HepG2 (cell line): ENCODE results near the gene RAET1E. TPM values are rescaled to one million over a fixed set of nuclear protein-coding genes. Genes with fewer than 3 reads are reported as not detected.

ENCODE experiments used
- ATAC-seq: fragments of 200-7000 bp; cut with Tn5 transposase; 3 replicates; pipeline ENCODE4 v1.9.1; 2020; ENCODE audit warnings: mild to moderate bottlenecking, moderate library complexity
- BruUV-seq: library from RNA; stranded (reverse); fragments of 400-500 nt; replicated peaks from 2 replicates; lab custom pipeline; 2021; lab: Mats Ljungman, UMichigan
- CTCF ChIA-PET: fragments of 300-600 bp; formaldehyde crosslinking; extraction: SDS; loops from one replicate; lab custom pipeline; 2021; ENCODE audit warnings: low total read pairs, inconsistent platforms, low intra/inter-chr PET ratio; lab: Yijun Ruan, JAX
- POLR2A ChIA-PET: fragments of 350-600 bp; sonication (Branson Sonifier 250); formaldehyde crosslinking; loops from one replicate; lab custom pipeline; 2020; ENCODE audit warnings: antibody characterized with exemption, inconsistent platforms; lab: Yijun Ruan, JAX
- DNase-seq: peaks from one replicate; pipeline ENCODE4 v3.0.0-alpha.2; 2015; ENCODE audit warnings: low spot score
- FAIRE-seq: peaks from 3 replicates; lab custom pipeline; 2011; peaks lifted over from hg19 to GRCh38; lab: Jason Lieb, UNC
- H2AFZ ChIP-seq: one replicate; pipeline ENCODE4 v1.6.1; 2011; ENCODE audit warnings: low read length, inconsistent platforms
- H3K27ac ChIP-seq: fragments of 300-600 bp; 3 replicates; pipeline ENCODE4 v1.8.0; 2011; ENCODE audit warnings: mixed run types, mild to moderate bottlenecking, mixed read lengths, low read length, inconsistent platforms; ENCODE audit not compliant: insufficient read depth; ENCODE audit errors: extremely low read length
- H3K27me3 ChIP-seq, 2 experiments: fragments of 200-600 bp in 1 of 2; 2 replicates in 1 of 2; 3 replicates in 1 of 2; pipeline versions ENCODE4 v1.6.0 to v1.8.0; 2011; ENCODE audit warnings: low read length in 2 of 2, mild to moderate bottlenecking in 2 of 2, moderate library complexity in 2 of 2, inconsistent platforms in 1 of 2; ENCODE audit not compliant: insufficient read depth in 2 of 2, control insufficient read depth in 1 of 2
- H3K36me3 ChIP-seq, 2 experiments: fragments of 200-600 bp in 1 of 2; replicated peaks in 1 of 2; 2 replicates in 1 of 2; 3 replicates in 1 of 2; pipeline versions ENCODE4 v1.5.1 to v1.8.0; 2011; ENCODE audit warnings: low read length in 2 of 2, inconsistent platforms in 1 of 2; ENCODE audit not compliant: insufficient read depth in 2 of 2, control insufficient read depth in 1 of 2
- H3K4me1 ChIP-seq: 2 replicates; pipeline ENCODE4 v1.5.1; 2012; ENCODE audit warnings: low read length, inconsistent platforms; ENCODE audit not compliant: insufficient read depth
- H3K4me2 ChIP-seq: 2 replicates; pipeline ENCODE4 v1.6.0; 2011; ENCODE audit warnings: low read depth, low read length, inconsistent platforms
- H3K4me3 ChIP-seq, 3 experiments: fragments of 200-600 bp in 1 of 3; sonication (generic), shearing (Covaris generic) in 1 of 3; replicated peaks in 1 of 3; 2 replicates each; pipeline ENCODE4 v1.5.1; 2011 to 2016; ENCODE audit warnings: low read length in 3 of 3, inconsistent platforms in 2 of 3, low read depth in 2 of 3, mild to moderate bottlenecking in 2 of 3, control low read depth in 1 of 3, mixed read lengths in 1 of 3; ENCODE audit not compliant: insufficient read depth in 1 of 3
- H3K79me2 ChIP-seq: one replicate; pipeline ENCODE4 v1.6.1; 2011; ENCODE audit warnings: low read length, inconsistent platforms; ENCODE audit not compliant: insufficient read depth
- H3K9ac ChIP-seq: 2 replicates; pipeline ENCODE4 v1.6.0; 2011; ENCODE audit warnings: mild to moderate bottlenecking, low read depth, low read length, inconsistent platforms; ENCODE audit not compliant: insufficient read depth
- H3K9me3 ChIP-seq: 2 replicates; pipeline ENCODE4 v1.5.1; 2012; ENCODE audit warnings: mild to moderate bottlenecking, low read length
- H4K20me1 ChIP-seq: 2 replicates; pipeline ENCODE4 v1.6.0; 2011; ENCODE audit warnings: inconsistent platforms, mild to moderate bottlenecking, low read length, moderate library complexity; ENCODE audit not compliant: insufficient read depth
- ADNP ChIP-seq: sonication (generic); formaldehyde crosslinking; IDR thresholded peaks from 2 replicates; pipeline ENCODE4 v1.4.0; 2020; ENCODE audit warnings: missing genetic modification reagents
- ARHGAP35 ChIP-seq: sonication (generic); formaldehyde crosslinking; IDR thresholded peaks from 2 replicates; pipeline ENCODE4 v1.9.0; 2022; ENCODE audit warnings: mild to moderate bottlenecking, inconsistent platforms, moderate library complexity, missing genetic modification reagents, borderline replicate concordance
- BORCS8-MEF2B ChIP-seq: sonication (generic); formaldehyde crosslinking; IDR thresholded peaks from 2 replicates; pipeline ENCODE4 v1.8.0; 2022; ENCODE audit warnings: mild to moderate bottlenecking, missing genetic modification reagents
- KDM5B ChIP-seq: sonication (generic); formaldehyde crosslinking; IDR thresholded peaks from 2 replicates; pipeline ENCODE4 v1.4.0; 2020; ENCODE audit warnings: missing genetic modification reagents, mild to moderate bottlenecking, borderline replicate concordance
- KLF12 ChIP-seq: sonication (generic); formaldehyde crosslinking; IDR thresholded peaks from 2 replicates; pipeline ENCODE4 v1.4.0; 2020; ENCODE audit warnings: missing genetic modification reagents, borderline replicate concordance
- MED1 ChIP-seq: sonication (generic); formaldehyde crosslinking; IDR thresholded peaks from 2 replicates; pipeline ENCODE4 v1.4.0; 2020; ENCODE audit warnings: missing genetic modification reagents
- MEF2D ChIP-seq: sonication (generic); formaldehyde crosslinking; IDR thresholded peaks from 2 replicates; pipeline ENCODE4 v1.5.1; 2020; ENCODE audit warnings: mild to moderate bottlenecking, missing genetic modification reagents
- PAF1 ChIP-seq: IDR thresholded peaks from 2 replicates; pipeline ENCODE4 v1.6.1; 2016; ENCODE audit warnings: missing genetic modification reagents, missing compliant biosample characterization
- PAXIP1 ChIP-seq: sonication (generic); formaldehyde crosslinking; conservative IDR thresholded peaks from 2 replicates; pipeline ENCODE4 v1.4.0; 2020; ENCODE audit warnings: mild to moderate bottlenecking, missing genetic modification reagents, moderate library complexity
- RORA ChIP-seq: sonication (generic); formaldehyde crosslinking; IDR thresholded peaks from 2 replicates; pipeline ENCODE4 v1.5.0; 2020; ENCODE audit warnings: mild to moderate bottlenecking, missing genetic modification reagents, moderate library complexity
- SNAI1 ChIP-seq: sonication (generic); formaldehyde crosslinking; IDR thresholded peaks from 2 replicates; pipeline ENCODE4 v1.5.0; 2020; ENCODE audit warnings: mild to moderate bottlenecking, missing genetic modification reagents, borderline replicate concordance
- XRCC5 ChIP-seq: fragments of 200-400 bp; formaldehyde crosslinking; optimal IDR thresholded peaks from 2 replicates; pipeline ENCODE3; 2017; ENCODE audit warnings: mild to moderate bottlenecking, low read length
- YEATS4 ChIP-seq: sonication (generic); formaldehyde crosslinking; IDR thresholded peaks from 2 replicates; pipeline ENCODE4 v1.4.0; 2020; ENCODE audit warnings: missing genetic modification reagents, borderline replicate concordance
- ZMAT3 ChIP-seq: sonication (generic); formaldehyde crosslinking; conservative IDR thresholded peaks from 2 replicates; pipeline ENCODE4 v1.7.0; 2021; ENCODE audit warnings: missing genetic modification reagents
- ZNF234 ChIP-seq: sonication (generic); formaldehyde crosslinking; conservative IDR thresholded peaks from 2 replicates; pipeline ENCODE4 v1.5.1; 2020; ENCODE audit warnings: mild to moderate bottlenecking, missing genetic modification reagents
- ZNF292 ChIP-seq: sonication (generic); formaldehyde crosslinking; IDR thresholded peaks from 2 replicates; pipeline ENCODE4 v1.8.1; 2022; ENCODE audit warnings: mild to moderate bottlenecking, low read depth, missing genetic modification reagents, borderline replicate concordance
- ZNF496 ChIP-seq: sonication (generic); formaldehyde crosslinking; IDR thresholded peaks from 2 replicates; pipeline ENCODE4 v1.8.1; 2023; ENCODE audit warnings: mild to moderate bottlenecking, moderate library complexity, missing genetic modification reagents; ENCODE audit not compliant: insufficient replicate concordance
- ZNF704 ChIP-seq: sonication (generic); formaldehyde crosslinking; IDR thresholded peaks from 2 replicates; pipeline ENCODE4 v1.8.1; 2023; ENCODE audit warnings: mild to moderate bottlenecking, inconsistent platforms, moderate library complexity, missing genetic modification reagents, borderline replicate concordance
- ZNF746 ChIP-seq: sonication (generic); formaldehyde crosslinking; IDR thresholded peaks from 2 replicates; pipeline ENCODE4 v1.8.0; 2022; ENCODE audit warnings: mild to moderate bottlenecking, missing genetic modification reagents
- ZNF792 ChIP-seq: IDR thresholded peaks from 2 replicates; pipeline ENCODE4 v1.6.1; 2016
- WGBS: methylation state at CpG from one replicate; pipeline ENCODE4 v1.1.6; 2017; ENCODE audit warnings: low lambda C conversion rate; 5-methylcytosine and 5-hydroxymethylcytosine counted together
- in situ Hi-C: cut with HindIII; loops from 2 replicates; pipeline ENCODE4 v1.10.0; 2017; ENCODE audit warnings: low pct_unique_long_range_greater_than_20kb; ENCODE audit not compliant: extremely low pct_ligation_motif_present
- intact Hi-C: fragments of 100-400 bp; cut with micrococcal nuclease; formaldehyde crosslinking; loops from one replicate; pipeline ENCODE4 v1.10.0; 2022; ENCODE audit not compliant: unreplicated experiment
- polyA plus RNA-seq, 8 experiments: library from polyadenylated mRNA; depleted of rRNA in 3 of 8; stranded (reverse) in 7 of 8; unstranded in 1 of 8; fragments of >200 nt; fragmentation: Illumina TruSeq in 4 of 8; extraction: Trizol in 4 of 8; gene quantifications; 2 replicates each; pipeline versions ENCODE4 v1.2.1 to v1.2.3, GENCODE V29; 2011 to 2016; ENCODE audit warnings: low read depth in 4 of 8, missing spikeins in 1 of 8, mixed read lengths in 1 of 8; ENCODE audit not compliant: insufficient read depth in 1 of 8
- total RNA-seq, 5 experiments: library from RNA; depleted of rRNA; stranded (reverse); fragments of >200 nt; fragmentation: Illumina TruSeq; extraction: Trizol; gene quantifications; 2 replicates each; pipeline ENCODE4 v1.2.3, GENCODE V29; 2016; ENCODE audit warnings: low read depth in 1 of 5

Gene RAET1E
- total and polyA plus RNA-seq, 2 of the 13 experiments (the other 11 are each of a cell fraction or from before 2014, with no cell fraction given): not detected

GRCh38 chr6:149859368-149859767, 38.5 kb downstream of the RAET1E start:
- no TSS peak for BruUV-seq
- H3K9ac ChIP-seq: peak overlapping the region; percentile 21; the same call in 1 of the 2 replicates
- peak overlapping the region; percentile 88 for H3K4me2 ChIP-seq
- H4K20me1 ChIP-seq: peaks cover 19% of the 10 kb centered on the region; the same call in 1 of the 2 replicates
- no peaks in the 10 kb centered on the region for H3K36me3 ChIP-seq
- peaks cover 36% of the 10 kb centered on the region for H3K79me2 ChIP-seq
- no peaks in the 10 kb centered on the region for H3K27me3 ChIP-seq
- ChIA-PET CTCF (no interaction called here), POLR2A (interaction anchor here (0.7 to 7.4 kb wide), 3 partner anchors 13 to 1906 kb away, joined by 3 to 56 read pairs (median 8); no protein-coding TSS in a partner anchor)
- peak overlapping the region in 2 of 3 experiments; percentile 18 to 66; a peak in 1 of 6 replicates for H3K4me3 ChIP-seq
- H3K4me1 ChIP-seq: peaks cover 63% of the 10 kb centered on the region
- intact Hi-C loops: no loop called here
- FAIRE-seq: no peak
- DNase-seq: peak; percentile 90
- H3K27ac ChIP-seq: peak overlapping the region; percentile 88
- WGBS: 2% methylated on average over 7 of the region's 7 CpGs
- no peaks in the 10 kb centered on the region for H3K9me3 ChIP-seq
- H2AFZ ChIP-seq: no peak overlapping the region
- ATAC-seq: no peak
- in situ Hi-C loops: no loop called here
- TF ChIP-seq ZNF704 (CRISPR knock-in tag): no peak
- 0 out of 2 replicates have a peak, but pooled peaks have one; percentile 41 for TF ChIP-seq ZMAT3 (CRISPR knock-in tag)
- TF ChIP-seq ZNF746: no peak
- 0 out of 2 replicates have a peak, but pooled peaks have one; percentile 42 for TF ChIP-seq ZNF292 (CRISPR knock-in tag)
- no peak for TF ChIP-seq BORCS8-MEF2B (CRISPR knock-in tag)
- TF ChIP-seq ZNF234: no peak
- 0 out of 2 replicates have a peak, but pooled peaks have one; percentile 16 for TF ChIP-seq ZNF792 (CRISPR knock-in tag)
- no peak for TF ChIP-seq KLF12 (CRISPR knock-in tag)
- TF ChIP-seq SNAI1: 0 out of 2 replicates have a peak, but pooled peaks have one; percentile 65
- no peak for TF ChIP-seq ARHGAP35 (CRISPR knock-in tag)
- no peak for TF ChIP-seq XRCC5
- no peak for TF ChIP-seq RORA (CRISPR knock-in tag)
- TF ChIP-seq PAF1: no peak
- TF ChIP-seq PAXIP1: no peak
- peak; percentile 74 for TF ChIP-seq MED1
- TF ChIP-seq KDM5B (CRISPR knock-in tag): no peak
- TF ChIP-seq YEATS4 (CRISPR knock-in tag): peak; percentile 45; the same call in 1 of the 2 replicates
- peak; percentile 100 for TF ChIP-seq MEF2D (CRISPR knock-in tag)
- TF ChIP-seq ADNP (CRISPR knock-in tag): no peak
- TF ChIP-seq ZNF496 (CRISPR knock-in tag): no peak
